Activated CD8-positive, alpha-beta memory T cell treated with anti-CD3 and anti-CD28 coated beads, Interleukin-2, amount 10 ng/mL, durations not matched to agents 7 days and 5 days (primary cell): ENCODE data around the gene LIPJ. TPM values are rescaled to one million over a fixed set of nuclear protein-coding genes. Genes with fewer than 3 reads are reported as not detected.
A peak's percentile ranks its signal among the peaks of the same experiment; 100 is the strongest.

Experiments
- ATAC-seq: fragments of 150-1000 bp; cut with Tn5 transposase; one replicate; pipeline ENCODE4 v1.10.0; 2021; ENCODE audit warnings: moderate library complexity
- CTCF ChIA-PET: fragments of 350-600 bp; sonication (Branson Sonifier 250); formaldehyde crosslinking; loops from one replicate; lab custom pipeline; 2021; ENCODE audit warnings: antibody characterized with exemption; lab: Charles Lee
- DNase-seq: peaks from one replicate; pipeline ENCODE4 v3.0.0-alpha.2; 2020
- H3K27ac Mint-ChIP-seq: one replicate; pipeline ENCODE4 v1.8.0; 2021; ENCODE audit warnings: mild to moderate bottlenecking, mixed read lengths
- H3K27me3 Mint-ChIP-seq: one replicate; pipeline ENCODE4 v1.8.0; 2021; ENCODE audit warnings: mixed read lengths
- H3K36me3 Mint-ChIP-seq: one replicate; pipeline ENCODE4 v1.8.0; 2021; ENCODE audit warnings: mild to moderate bottlenecking, mixed read lengths
- H3K4me1 Mint-ChIP-seq: one replicate; pipeline ENCODE4 v1.8.0; 2021; ENCODE audit warnings: mixed read lengths
- H3K4me3 Mint-ChIP-seq: one replicate; pipeline ENCODE4 v1.8.0; 2021; ENCODE audit warnings: mild to moderate bottlenecking, moderate library complexity, mixed read lengths
- H3K9me3 Mint-ChIP-seq: one replicate; pipeline ENCODE4 v1.8.0; 2022; ENCODE audit warnings: low read depth, mixed read lengths
- total RNA-seq, 2 experiments: library from RNA; stranded (reverse); gene quantifications; one replicate each; pipeline ENCODE4 v1.2.3, GENCODE V29; 2021

Gene LIPJ, protein sequence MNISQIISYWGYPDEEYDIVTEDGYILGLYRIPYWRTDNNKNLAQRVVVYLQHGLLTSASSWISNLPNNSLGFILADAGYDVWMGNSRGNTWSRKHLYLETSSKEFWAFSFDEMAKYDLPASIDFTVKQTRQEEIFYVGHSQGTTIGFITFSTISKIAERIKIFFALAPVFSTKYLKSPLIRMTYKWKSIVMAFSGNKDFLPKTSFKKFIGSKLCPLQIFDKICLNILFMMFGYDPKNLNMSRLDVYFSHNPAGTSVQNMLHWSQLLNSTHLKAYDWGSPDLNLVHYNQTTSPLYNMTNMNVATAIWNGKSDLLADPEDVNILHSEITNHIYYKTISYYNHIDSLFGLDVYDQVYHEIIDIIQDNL
- not detected for total RNA-seq

DNA sequence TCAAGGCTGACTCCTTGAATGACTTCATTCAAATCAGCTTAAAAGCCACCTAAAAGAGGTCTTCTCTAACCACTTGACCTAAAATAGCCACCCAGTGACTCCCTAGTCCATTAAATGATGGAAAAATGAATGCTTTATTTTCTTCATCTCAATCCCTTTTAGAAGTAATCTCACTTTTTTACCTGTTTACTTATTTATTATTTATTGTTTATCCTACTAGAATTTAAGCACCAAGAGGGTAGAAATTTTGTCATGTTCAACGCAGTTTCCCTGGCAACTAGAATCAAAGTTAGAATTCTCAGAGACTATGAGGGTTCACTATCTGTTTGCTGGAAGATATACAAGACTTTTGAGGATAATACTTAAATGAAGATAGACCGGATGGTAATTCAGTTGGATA is at the start of gene LIPJ:
Gene LIPJ, plus strand, starts transcription at position 301 of the 400 bp plus-strand sequence. CDS start 3,926 bp downstream, outside the sequence.
- CTCF ChIA-PET: no interaction called here
- Mint-ChIP-seq H3K9me3 (no peaks in the 10 kb centered on the region), H3K27ac (no peak within 1 kb of the TSS), H3K4me3 (no peak within 1 kb of the TSS), H3K27me3 (peaks cover 15% of the 10 kb centered on the region), H3K36me3 (peaks cover 3% of the 10 kb centered on the region), H3K4me1 (peaks cover 10% of the 10 kb centered on the region)
- DNase-seq (no peak), ATAC-seq (no peak)

DNA sequence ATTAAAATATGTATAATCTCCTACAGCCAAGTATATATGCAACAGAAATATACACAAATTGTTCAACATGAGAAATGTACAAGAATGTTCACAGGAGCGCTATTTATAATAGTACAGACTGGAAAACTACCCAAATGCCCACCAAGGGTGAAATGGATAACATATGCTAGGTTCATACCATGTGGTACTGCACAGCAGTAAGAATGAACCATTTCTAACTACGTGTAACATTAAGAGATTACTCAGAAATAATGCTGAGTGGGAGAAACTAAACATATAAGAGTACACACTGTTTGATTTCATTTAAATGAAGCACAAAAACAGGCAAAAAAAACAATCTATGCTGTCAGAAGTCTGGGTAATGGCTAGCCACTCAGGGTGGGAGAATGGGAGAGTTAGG is 49.2 kb upstream of the LIPJ start:
- no peaks in the 10 kb centered on the region for H3K27me3 Mint-ChIP-seq
- CTCF ChIA-PET: no interaction called here
- no peaks in the 10 kb centered on the region for H3K9me3 Mint-ChIP-seq
- H3K4me1 Mint-ChIP-seq: no peaks in the 10 kb centered on the region
- no peaks in the 10 kb centered on the region for H3K36me3 Mint-ChIP-seq
- ATAC-seq (no peak), DNase-seq (no peak)
- H3K4me3 Mint-ChIP-seq: no peak overlapping the region
- peak overlapping the region; percentile 35 for H3K27ac Mint-ChIP-seq

DNA sequence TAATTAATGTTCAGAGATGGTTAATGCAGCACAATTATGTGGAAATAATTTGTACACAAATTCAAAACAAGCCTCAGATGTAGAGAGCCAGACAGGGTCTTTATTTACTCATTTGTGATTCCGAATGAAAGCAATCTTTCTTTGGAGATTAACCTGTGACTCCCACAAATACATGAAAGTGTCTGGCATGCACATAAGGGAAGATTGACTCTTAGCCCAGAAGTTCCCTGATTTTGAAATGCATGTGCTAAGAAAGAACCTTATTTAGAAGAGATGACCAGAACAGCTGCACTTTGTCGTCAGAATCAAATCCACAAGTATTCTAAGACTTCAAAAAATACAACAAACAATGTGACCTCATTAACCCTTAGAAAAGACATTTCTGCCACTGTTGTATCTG is 48.5 kb upstream of the LIPJ start:
- H3K4me3 Mint-ChIP-seq: no peak overlapping the region
- no peaks in the 10 kb centered on the region for H3K27me3 Mint-ChIP-seq
- no peak overlapping the region for H3K27ac Mint-ChIP-seq
- CTCF ChIA-PET: no interaction called here
- H3K9me3 Mint-ChIP-seq: no peaks in the 10 kb centered on the region
- ATAC-seq (no peak), DNase-seq (no peak)
- H3K36me3 Mint-ChIP-seq: no peaks in the 10 kb centered on the region
- H3K4me1 Mint-ChIP-seq: no peaks in the 10 kb centered on the region

DNA sequence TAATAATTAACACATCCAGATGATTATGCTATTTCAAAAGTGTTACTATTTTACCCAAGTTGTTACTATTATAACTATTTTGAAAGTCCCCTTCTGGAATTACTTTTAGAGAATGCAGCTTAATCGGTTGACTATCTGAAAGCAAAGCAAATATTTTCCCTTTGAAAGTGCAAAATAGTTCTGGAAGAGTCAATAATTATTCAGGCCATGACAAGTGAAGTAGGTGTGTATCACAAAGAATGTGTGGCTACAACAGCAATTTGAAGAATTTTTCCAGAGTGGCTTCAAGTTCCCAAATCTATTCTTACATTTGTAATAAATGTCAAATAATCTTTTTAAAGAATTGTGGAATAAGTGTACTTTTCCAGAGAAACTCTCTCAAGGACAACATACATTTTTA is 46.2 kb upstream of the LIPJ start:
- H3K27ac Mint-ChIP-seq: no peak overlapping the region
- no peak for ATAC-seq
- H3K9me3 Mint-ChIP-seq: no peaks in the 10 kb centered on the region
- no peaks in the 10 kb centered on the region for H3K27me3 Mint-ChIP-seq
- DNase-seq: no peak
- no peaks in the 10 kb centered on the region for H3K36me3 Mint-ChIP-seq
- CTCF ChIA-PET: no interaction called here
- peaks cover 3% of the 10 kb centered on the region for H3K4me1 Mint-ChIP-seq
- H3K4me3 Mint-ChIP-seq: no peak overlapping the region

DNA sequence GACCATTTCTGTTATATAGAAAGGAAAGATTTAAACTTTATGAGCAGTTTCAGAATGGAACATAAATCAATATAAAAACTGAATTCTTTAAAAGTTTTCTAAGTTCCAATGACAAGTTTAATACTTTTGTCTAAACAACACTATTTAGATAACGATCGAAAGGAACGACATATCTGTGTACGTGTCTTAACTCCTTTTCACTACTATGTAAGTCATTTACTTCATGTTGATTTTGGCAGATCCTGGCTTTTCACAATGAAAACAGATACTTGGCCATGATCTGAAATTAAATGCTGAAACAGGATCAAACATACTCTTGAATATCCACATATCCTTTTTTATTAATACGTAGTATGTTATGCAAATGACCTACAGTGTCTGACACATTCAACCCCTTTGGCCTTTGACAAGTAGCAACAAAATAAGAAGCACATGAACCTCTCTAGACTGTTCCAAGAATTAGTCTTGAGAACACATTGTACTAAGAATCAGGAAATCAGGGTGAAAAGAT is 45.4 kb upstream of the LIPJ start:
- no peaks in the 10 kb centered on the region for H3K36me3 Mint-ChIP-seq
- no peaks in the 10 kb centered on the region for H3K9me3 Mint-ChIP-seq
- H3K4me3 Mint-ChIP-seq: no peak overlapping the region
- no peak overlapping the region for H3K27ac Mint-ChIP-seq
- DNase-seq (no peak), ATAC-seq (no peak)
- CTCF ChIA-PET: interaction anchor here (1.0 kb wide), 1 partner anchor 691 kb away, joined by 3 read pairs; no protein-coding TSS in a partner anchor
- peaks cover 3% of the 10 kb centered on the region for H3K4me1 Mint-ChIP-seq
- H3K27me3 Mint-ChIP-seq: no peaks in the 10 kb centered on the region

DNA sequence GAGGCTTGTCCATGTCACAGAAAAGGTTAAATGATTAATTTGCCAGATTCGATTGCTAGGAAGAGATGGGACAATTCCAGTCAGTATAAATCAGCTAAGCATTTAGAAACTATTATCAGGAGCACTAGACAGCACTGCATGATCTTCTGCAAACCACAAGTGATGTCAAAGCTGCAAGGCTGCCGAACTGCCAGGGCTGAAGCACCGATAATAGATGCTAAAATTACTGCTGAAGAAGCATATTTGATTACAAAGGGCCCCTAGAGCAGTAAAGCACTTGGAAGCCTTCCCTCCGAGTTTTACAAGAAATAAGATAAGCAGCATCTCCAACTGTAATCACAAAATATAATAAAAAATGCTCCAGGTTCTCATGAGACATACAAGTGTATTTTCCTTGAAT is 44.0 kb upstream of the LIPJ start:
- Mint-ChIP-seq H3K4me3 (no peak overlapping the region), H3K36me3 (no peaks in the 10 kb centered on the region), H3K27me3 (no peaks in the 10 kb centered on the region), H3K4me1 (peaks cover 3% of the 10 kb centered on the region), H3K9me3 (no peaks in the 10 kb centered on the region), H3K27ac (no peak overlapping the region)
- CTCF ChIA-PET: no interaction called here
- no peak for DNase-seq
- no peak for ATAC-seq

DNA sequence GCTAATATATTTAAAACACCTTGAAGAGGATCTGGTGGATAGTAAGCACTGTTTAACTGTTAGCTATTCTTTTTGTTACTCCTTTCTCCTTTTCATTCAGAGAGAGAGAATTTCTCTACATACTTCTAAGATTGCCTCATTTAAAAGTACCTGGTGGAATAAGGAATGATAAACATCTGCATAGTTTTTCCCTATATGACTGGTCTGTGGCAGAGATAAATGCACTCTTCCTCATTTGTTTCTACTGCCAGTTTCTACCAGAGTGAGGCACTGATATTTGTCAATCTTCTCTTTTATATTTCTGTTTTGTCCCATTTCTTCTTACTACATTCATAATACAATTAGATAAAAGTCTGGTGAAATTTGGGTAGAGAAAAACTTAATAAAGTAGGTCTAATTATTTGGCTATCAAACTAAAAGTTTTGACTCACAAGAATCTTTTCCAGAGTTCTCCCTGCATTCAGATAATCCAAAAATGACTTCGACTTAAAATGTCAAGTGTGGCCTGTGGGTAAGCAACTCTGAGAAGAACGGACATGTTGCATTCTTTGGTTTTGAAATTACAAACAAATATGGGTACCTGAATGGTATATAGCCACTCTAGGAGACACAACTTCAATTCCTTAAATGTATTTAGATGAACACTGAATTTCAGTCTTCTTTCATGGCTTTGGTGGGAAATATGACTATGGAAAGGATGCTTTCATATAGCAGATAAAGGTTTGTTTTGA is 42.3 kb upstream of the LIPJ start:
- no peaks in the 10 kb centered on the region for H3K9me3 Mint-ChIP-seq
- no peak overlapping the region for H3K27ac Mint-ChIP-seq
- no peaks in the 10 kb centered on the region for H3K27me3 Mint-ChIP-seq
- CTCF ChIA-PET: no interaction called here
- peaks cover 3% of the 10 kb centered on the region for H3K4me1 Mint-ChIP-seq
- ATAC-seq (no peak), DNase-seq (no peak)
- no peak overlapping the region for H3K4me3 Mint-ChIP-seq
- H3K36me3 Mint-ChIP-seq: no peaks in the 10 kb centered on the region

DNA sequence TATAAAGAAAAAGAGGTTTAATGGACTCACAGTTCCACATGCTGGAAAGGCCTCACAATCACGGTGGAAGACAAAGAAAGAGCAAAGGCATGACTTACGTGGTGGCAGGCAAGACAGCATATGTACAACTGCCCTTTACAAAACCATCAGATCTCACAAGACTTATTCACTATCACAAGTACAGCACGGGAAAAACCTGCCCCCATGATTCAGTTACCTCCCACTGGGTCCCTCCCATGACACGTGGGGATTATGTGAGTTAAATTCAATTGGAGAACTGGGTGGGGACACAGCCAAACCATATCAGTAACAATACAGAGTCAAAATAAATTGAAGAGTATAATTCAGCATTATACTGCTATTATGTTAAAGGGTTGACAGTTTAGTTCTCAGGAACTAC is 41.2 kb upstream of the LIPJ start:
- CTCF ChIA-PET: no interaction called here
- no peaks in the 10 kb centered on the region for H3K27me3 Mint-ChIP-seq
- H3K4me1 Mint-ChIP-seq: peaks cover 3% of the 10 kb centered on the region
- ATAC-seq (no peak), DNase-seq (no peak)
- H3K27ac Mint-ChIP-seq: no peak overlapping the region
- no peaks in the 10 kb centered on the region for H3K9me3 Mint-ChIP-seq
- no peak overlapping the region for H3K4me3 Mint-ChIP-seq
- H3K36me3 Mint-ChIP-seq: no peaks in the 10 kb centered on the region

DNA sequence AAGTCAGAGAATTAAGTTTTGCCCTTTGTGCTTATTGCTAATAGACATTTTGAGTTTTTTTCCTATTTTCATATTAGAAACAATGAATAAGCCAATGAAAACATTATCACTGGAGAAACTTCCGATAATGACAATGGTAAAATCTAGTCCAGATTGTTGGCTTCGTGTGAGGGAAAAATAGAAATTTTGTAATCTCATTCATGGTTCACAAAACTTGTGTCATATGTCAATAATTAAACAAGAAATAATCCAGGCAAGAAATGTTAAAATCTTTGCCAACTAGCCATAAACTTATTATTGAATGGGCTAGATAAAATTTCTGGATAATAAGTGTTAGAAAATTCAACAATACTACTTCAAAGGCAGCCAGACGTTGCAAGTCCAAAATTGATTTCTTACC is 40.1 kb upstream of the LIPJ start:
- Mint-ChIP-seq H3K4me3 (no peak overlapping the region), H3K36me3 (no peaks in the 10 kb centered on the region), H3K27me3 (no peaks in the 10 kb centered on the region), H3K9me3 (no peaks in the 10 kb centered on the region), H3K4me1 (peaks cover 3% of the 10 kb centered on the region), H3K27ac (no peak overlapping the region)
- DNase-seq: no peak
- ATAC-seq: no peak
- CTCF ChIA-PET: no interaction called here

DNA sequence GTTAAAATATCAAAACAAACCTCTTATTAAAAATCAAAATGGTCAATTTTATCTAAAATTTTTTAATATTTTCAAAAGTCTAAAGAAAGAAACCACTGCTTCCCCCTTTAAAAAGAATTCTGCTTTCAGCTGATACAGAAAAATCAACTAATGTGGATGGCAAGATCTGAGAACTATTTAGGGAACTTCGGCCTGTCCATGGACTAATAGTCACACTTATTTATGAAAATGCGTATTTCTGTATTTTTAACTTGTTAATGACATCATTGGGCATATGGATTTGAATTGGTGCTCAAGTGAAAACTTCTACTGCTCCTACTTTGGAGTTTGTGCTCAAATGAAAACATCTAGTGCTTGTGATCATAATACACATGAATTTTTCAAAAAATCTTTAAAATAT is 35.3 kb upstream of the LIPJ start:
- no peak for ATAC-seq
- Mint-ChIP-seq H3K4me3 (no peak overlapping the region), H3K27me3 (no peaks in the 10 kb centered on the region), H3K36me3 (no peaks in the 10 kb centered on the region), H3K4me1 (peaks cover 6% of the 10 kb centered on the region), H3K27ac (no peak overlapping the region), H3K9me3 (no peaks in the 10 kb centered on the region)
- DNase-seq: no peak
- CTCF ChIA-PET: interaction anchor here (2.4 to 2.7 kb wide), 2 partner anchors 13 to 159 kb away, joined by 8 to 11 read pairs; no protein-coding TSS in a partner anchor

DNA sequence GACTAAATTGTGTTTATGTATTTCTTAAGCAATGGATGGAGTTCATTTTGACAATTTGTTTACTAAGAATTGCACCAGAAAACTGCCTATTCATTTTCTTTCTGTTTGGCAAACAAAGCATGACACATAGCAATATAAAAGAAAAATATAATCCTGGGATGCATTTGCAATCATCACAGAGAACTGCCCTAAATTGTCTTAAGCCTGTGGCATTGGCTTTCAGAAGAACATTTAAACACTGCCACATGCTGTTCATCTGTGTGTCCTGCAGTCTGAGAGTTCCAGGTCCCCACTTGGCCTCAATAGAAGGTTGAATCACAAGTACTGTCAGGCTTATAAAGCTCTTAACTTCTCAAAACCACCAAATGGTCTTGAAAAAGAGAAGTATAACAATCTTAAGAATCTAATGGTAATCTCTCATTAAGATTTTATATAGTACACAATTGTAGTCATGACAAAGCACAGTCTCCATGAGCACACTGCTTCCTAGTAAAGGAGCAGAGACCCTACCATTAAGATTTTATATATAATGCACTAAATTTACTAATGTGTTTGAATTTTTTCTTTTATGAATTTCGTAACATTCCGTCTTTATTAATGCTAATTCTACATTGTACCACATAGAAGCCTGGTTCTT is 33.3 kb upstream of the LIPJ start:
- Mint-ChIP-seq H3K27ac (no peak overlapping the region), H3K36me3 (peaks cover 1% of the 10 kb centered on the region), H3K4me3 (no peak overlapping the region), H3K27me3 (peaks cover 2% of the 10 kb centered on the region), H3K4me1 (peaks cover 6% of the 10 kb centered on the region), H3K9me3 (no peaks in the 10 kb centered on the region)
- DNase-seq (peak; percentile 63), ATAC-seq (peak; percentile 92)
- CTCF ChIA-PET: interaction anchor here (0.8 to 2.7 kb wide), 10 partner anchors 11 to 702 kb away, joined by 3 to 11 read pairs (median 3); no protein-coding TSS in a partner anchor

DNA sequence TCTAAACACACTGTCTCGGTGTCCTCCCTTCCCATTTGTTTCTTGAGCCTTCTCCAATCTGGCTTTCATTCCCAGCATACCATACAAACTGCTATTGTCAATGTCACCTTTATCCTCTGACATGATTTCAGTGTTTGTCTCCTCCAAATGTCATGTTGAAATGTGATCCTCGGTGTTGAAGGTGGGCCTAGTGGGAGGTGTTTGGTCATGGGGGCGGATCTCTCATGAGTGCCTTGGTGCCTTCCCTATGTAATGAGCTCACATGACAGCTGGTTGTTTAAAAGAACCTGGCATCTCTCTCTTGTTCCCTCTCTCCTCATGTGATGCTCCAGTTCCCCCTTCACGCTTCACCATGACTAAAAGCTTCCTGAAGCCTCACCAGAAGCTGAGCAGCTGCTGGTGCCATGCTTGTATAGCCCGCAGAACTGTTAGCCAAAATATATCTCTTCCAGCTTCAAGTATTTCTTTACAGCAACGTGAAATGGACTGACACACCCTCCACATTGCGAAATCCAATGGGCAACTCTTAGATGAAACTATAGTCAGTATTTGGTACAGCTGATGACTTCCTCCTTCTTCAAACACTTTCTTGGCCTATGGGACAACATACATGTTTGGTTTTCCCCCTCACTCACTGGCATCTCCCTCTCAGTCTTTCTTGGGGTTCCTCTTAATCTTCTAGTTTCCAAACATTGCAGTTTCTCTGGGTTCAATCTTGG is 31.2 kb upstream of the LIPJ start:
- no peaks in the 10 kb centered on the region for H3K9me3 Mint-ChIP-seq
- CTCF ChIA-PET: interaction anchor here (1.6 to 1.7 kb wide), 2 partner anchors 9 to 705 kb away, joined by 4 to 6 read pairs; no protein-coding TSS in a partner anchor
- no peak overlapping the region for H3K4me3 Mint-ChIP-seq
- peaks cover 2% of the 10 kb centered on the region for H3K27me3 Mint-ChIP-seq
- H3K36me3 Mint-ChIP-seq: peaks cover 1% of the 10 kb centered on the region
- no peak for ATAC-seq
- peaks cover 8% of the 10 kb centered on the region for H3K4me1 Mint-ChIP-seq
- H3K27ac Mint-ChIP-seq: no peak overlapping the region
- DNase-seq: no peak

DNA sequence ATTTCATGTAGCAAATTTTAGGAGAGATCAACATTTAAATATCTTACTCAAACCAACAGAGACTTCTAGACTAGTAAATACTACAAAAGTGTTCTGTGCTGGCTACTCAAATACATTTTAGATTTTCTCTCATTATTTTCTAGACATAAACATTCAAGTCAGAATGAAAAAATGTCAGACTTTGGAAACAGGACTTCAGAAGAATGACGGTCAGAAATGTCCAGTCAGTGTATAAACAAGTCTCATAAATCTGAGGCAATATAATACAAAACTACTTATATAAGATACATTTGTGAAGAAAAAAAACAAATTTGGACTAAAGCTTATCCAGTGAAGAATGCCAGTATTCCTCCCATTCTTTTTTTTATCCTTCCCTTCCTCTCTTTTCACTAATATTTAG is 29.3 kb upstream of the LIPJ start:
- Mint-ChIP-seq H3K36me3 (peaks cover 1% of the 10 kb centered on the region), H3K4me3 (no peak overlapping the region), H3K27me3 (peaks cover 3% of the 10 kb centered on the region), H3K27ac (no peak overlapping the region), H3K9me3 (no peaks in the 10 kb centered on the region), H3K4me1 (peaks cover 8% of the 10 kb centered on the region)
- DNase-seq (no peak), ATAC-seq (no peak)
- CTCF ChIA-PET: no interaction called here
